SK-N-SH treated with all-trans-retinoic acid at 6 μM for 48 hours (cell line): Measurements from ENCODE around the gene ANKRD12.

Experiments
- ARNTL ChIP-seq: fragments of 450-650 bp; formaldehyde crosslinking; IDR thresholded peaks from 2 replicates; pipeline ENCODE4 v1.5.0; 2020; ENCODE audit warnings: low read depth, mild to moderate bottlenecking, moderate library complexity, borderline replicate concordance
- CSDC2 ChIP-seq: fragments of 250-450 bp; sonication (Bioruptor Pico); IDR thresholded peaks from 2 replicates; pipeline ENCODE4 v1.5.0; 2020; ENCODE audit warnings: mild to moderate bottlenecking, moderate library complexity
- OSR1 ChIP-seq: fragments of 250-450 bp; sonication (Bioruptor Pico); IDR thresholded peaks from 2 replicates; pipeline ENCODE4 v1.8.0; 2022; ENCODE audit warnings: moderate library complexity, mild to moderate bottlenecking, inconsistent platforms
- PATZ1 ChIP-seq: fragments of 250-450 bp; sonication (Bioruptor Pico); IDR thresholded peaks from 2 replicates; pipeline ENCODE4 v1.8.0; 2020; ENCODE audit warnings: mild to moderate bottlenecking, moderate library complexity, borderline replicate concordance
- TSHZ2 ChIP-seq: fragments of 250-450 bp; sonication (Bioruptor Pico); IDR thresholded peaks from 2 replicates; pipeline ENCODE4 v1.5.0; 2020; ENCODE audit warnings: mild to moderate bottlenecking, moderate library complexity
- ZFP3 ChIP-seq: fragments of 250-450 bp; sonication (Bioruptor Pico); IDR thresholded peaks from 2 replicates; pipeline ENCODE4 v1.5.0; 2020; ENCODE audit warnings: mild to moderate bottlenecking, moderate library complexity
- ZFP30 ChIP-seq: fragments of 450-650 bp; formaldehyde crosslinking; IDR thresholded peaks from 2 replicates; pipeline ENCODE4 v1.5.0; 2022; ENCODE audit warnings: mild to moderate bottlenecking, moderate library complexity
- ZNF70 ChIP-seq: fragments of 450-650 bp; formaldehyde crosslinking; IDR thresholded peaks from 2 replicates; pipeline ENCODE4 v1.5.0; 2020; ENCODE audit warnings: mild to moderate bottlenecking, moderate library complexity

GRCh38 chr18:9103376-9103873 is 33.2 kb upstream of the ANKRD12 start:
- TF ChIP-seq ARNTL (CRISPR knock-in tag) (no peak), OSR1 (CRISPR knock-in tag) (no peak), PATZ1 (CRISPR knock-in tag) (no peak), CSDC2 (CRISPR knock-in tag) (no peak), ZFP30 (no peak), TSHZ2 (CRISPR knock-in tag) (no peak), ZFP3 (CRISPR knock-in tag) (no peak), ZNF70 (CRISPR knock-in tag) (no peak)
